DMS153 (cell line): Measurements from ENCODE around the gene TMED4.

Experiments used
- DNase-seq: peaks from one replicate; lab custom pipeline; 2025; lab: John Stamatoyannopoulos, UW

TMED4 gene

DNA sequence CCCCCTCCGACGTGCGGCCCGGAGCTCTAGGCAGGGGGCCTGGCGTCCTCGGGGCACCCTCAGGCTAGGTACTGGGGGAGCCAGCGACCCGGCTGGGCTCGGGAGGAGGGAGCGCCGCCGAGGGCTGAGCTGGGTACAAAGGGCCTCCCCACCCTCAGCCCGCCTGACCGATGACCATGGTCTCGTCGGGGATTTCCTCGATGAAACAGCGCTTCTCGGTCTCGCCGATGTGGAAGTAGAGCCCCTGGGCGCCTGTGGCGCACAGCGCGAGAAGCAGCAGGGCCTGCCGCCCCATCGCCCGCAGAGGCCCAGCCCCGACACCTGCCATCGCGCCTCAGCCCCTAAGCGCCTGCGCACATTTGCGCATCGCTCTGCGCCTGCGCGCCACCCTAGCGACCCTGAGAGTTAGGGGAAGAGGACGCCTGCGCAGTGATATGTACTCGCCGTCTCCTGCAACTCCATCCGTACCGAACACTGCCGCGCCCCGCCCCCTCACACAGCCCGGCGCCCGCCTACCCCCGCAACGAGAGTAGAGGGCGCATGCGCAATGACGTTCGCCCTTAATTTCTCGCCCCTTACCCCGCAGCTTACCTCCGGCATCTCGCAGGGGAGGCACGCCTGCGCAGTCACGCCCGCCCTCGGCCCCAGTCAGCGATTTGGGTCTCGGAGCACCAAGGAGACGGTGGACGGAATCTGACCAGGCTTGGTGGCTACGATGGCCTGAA, at the start of gene TMED4:
Gene TMED4 (minus strand): TSS at position 353 of the 725 bp plus-strand sequence. CDS start 25 bp downstream, at position 328.
- peak; percentile 99 for DNase-seq

DNA sequence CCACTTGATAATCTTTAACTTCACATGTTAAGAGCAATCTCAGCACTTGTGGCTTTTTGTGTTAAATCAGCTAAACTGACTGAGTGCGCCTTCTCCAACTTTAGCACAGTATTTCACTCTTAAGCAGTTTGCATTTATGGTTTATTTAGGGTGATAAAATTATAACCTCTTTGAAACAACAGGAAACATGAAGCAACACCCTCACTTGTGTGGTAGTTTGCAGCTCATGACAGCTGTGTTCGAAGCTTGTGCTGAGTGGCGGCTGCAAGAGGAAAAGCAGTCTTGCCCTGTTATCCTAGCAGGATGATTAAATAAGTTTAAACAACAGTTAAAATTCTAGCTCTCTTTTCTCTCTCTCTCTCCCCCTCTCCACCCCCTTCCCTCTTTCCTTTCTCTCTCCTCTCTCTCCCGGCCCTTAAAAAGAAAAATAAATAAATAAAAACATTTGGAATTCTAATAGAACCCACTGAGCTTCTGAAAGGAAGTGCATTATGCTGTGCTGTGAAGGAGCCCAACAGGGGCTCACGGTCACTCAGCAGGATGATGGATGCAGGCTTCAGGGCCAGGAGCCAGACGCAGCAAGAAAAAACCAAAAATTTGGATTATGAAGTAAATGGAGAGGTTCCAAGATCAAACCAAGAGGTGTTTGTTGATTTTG, 49.6 kb upstream of the TMED4 start:
- no peak for DNase-seq

DNA sequence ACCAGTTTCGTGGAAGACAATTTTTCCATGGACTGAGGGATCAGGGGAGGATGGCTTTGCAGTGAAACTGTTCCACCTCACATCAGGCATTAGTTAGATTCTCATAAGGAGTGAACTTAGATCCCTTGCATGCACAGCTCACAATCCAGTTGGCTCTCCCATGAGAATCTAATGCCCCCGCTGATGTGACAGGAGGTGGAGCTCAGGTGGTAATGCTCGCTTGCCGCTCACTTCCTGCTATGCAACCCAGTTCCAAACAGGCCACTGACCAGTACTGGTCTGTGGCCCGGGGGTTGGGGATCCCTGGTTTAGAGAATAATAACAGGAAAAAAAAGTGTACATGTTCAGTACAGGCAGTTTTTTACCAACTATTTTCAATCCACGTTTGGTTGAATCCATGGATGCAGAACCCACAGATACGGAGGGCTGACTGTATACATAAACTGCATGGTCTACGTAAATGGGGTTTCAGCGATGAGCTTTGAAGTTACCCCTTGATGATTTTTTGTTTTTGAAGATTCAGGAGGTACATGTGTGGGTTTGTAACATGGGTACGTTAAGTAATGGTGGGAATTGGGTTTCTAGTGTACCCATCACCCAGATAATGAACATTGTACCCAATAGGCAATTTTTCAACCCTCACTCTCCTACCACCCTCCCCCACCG, 48.9 kb upstream of the TMED4 start:
- DNase-seq = no peak

DNA sequence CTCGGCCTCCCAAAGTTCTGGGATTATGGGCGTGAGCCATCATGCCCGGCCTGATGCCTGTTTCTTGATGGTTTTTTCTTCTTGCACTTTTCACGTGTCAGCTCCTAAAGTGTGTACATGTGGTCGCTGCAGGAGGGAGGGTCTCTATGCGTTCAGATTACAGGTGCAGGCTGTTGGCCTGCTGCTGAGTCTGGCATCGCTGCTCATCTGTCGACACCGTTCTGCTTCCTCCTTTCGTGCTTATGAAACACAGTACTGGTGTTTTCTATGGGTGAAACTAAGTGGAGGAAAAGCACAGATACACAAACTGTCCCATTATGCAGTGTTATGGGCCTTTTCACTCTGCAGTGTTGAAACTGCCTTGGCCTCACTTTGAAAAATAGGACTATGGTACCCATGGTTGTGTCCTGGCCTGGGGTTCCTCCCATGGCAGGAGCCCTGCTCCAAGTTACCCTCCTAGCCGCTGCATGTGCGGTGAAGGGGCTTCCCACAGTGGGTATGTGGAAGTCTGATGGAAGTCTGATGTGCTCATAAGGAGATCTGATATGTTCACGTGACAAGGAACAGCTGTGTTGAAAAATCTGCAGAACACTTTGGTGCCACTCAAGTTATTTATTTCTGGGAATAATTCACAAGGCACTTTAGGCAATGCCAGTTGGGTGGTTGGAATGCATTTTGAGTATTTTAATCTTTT, 47.9 kb upstream of the TMED4 start:
- DNase-seq = no peak

DNA sequence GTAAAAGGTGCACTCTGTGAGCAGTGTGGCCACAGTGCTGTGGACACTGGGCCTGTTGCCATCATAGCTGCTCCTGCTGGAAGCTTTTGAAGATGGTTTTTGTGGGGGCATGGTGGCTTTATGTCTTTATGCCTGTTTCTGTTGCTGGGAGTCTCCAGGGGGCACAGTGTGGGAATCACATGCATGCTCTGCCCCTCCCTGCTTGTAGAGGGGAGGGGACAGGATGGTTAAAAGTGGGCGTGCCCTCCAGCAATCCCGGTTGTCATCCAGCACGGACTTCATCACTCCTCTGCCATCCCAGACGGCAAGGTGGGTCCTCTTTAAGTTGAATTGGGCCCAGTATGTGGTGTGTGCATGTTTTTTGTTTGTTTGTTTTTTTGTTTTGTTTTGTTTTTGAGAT, 44.6 kb upstream of the TMED4 start:
- DNase-seq = no peak

DNA sequence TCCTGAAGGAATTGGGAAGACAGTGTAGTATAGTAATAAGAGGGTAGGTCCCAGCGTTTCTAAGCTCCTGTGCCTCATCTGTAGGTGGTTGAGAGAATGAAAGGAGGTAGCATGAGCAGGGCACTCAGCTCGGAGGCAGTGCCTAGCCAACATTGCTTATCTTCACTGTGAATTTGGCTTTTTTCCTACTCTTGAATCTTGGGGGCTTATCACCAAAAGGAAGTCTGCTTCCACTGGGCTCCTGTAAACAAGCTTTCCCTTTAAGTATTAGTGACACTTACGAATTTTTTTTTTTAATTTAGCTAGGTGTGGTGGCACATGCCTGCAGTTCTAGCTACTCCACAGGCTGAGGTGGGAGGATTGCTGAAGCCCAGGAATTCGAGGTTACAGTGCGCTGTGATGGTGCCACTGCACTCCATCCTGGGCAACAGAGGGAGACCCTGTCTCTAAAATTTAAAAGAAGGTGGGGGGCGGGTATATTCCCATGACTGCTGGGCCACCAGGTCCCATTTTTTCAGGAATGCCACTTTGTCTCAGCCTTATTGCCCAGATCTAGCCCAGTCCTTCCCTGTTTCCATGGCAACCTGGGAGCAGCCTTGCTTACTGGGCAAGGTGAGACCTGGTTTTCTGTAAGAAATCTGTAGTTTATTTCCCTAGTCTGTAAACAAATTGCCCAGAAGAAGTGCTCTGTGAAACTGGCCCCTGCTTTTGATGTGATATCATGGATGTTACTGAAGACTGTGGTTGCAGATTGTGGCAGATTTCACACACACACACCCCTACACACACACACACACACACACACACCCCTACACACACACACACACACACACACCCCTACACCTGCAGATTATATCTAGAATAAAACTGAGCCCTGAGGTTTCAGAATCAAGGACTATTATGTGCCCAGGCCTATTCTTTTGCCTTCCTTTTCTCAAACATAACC, 43.8 kb upstream of the TMED4 start:
- DNase-seq = no peak

DNA sequence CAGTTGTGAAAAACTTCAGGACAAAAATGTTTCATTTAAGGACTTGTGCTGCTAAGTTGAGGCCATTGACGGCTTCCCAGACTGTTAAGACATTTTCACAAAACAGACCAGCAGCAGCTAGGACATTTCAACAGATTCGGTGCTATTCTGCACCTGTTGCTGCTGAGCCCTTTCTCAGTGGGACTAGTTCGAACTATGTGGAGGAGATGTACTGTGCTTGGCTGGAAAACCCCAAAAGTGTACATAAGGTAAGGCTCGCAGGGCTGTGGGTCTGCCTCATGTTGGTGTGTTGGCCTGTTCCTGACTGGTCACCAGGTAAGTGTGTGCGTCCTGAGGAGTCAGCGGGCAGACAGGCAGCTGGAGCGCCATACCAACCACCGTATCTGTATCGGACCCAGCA, 42.3 kb upstream of the TMED4 start:
- DNase-seq = no peak

DNA sequence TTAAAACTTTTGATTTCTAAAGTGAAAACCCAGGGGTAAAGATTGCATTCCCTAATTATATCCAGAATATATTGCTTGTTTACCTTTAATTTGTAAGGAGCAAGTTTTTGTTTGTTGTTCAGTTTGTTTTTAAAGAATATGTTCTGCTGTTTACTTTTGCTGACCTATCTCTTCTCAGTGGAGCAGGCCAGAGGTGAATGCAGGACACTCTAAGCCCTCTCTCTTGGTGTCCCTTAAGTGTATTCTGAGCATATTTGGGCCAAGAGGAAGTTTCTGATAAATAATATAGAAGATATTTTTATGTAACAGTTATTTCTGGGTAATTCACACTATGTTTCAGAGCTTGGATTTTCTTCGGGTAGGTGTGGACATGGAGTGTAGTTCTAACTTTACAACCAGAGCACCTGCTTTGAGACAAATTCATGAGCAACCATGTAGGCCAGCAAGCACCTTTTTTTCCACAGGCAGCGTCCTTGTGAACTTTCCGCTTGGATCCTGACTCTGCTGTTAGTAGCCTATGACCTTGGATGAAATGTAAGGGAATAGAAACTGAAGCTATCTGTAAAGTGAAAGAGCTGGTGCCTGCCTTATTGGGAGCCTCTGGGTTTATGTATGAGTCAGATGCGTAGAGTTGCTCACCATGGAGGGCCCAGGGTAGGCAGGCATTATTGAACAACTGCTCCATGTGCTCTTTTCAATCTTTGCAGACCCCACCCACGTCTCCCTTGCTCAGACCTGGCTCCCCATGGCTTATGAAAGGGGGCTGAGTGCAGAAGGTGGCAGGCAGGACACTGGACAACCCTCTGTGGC, 40.5 kb upstream of the TMED4 start:
- DNase-seq = no peak

DNA sequence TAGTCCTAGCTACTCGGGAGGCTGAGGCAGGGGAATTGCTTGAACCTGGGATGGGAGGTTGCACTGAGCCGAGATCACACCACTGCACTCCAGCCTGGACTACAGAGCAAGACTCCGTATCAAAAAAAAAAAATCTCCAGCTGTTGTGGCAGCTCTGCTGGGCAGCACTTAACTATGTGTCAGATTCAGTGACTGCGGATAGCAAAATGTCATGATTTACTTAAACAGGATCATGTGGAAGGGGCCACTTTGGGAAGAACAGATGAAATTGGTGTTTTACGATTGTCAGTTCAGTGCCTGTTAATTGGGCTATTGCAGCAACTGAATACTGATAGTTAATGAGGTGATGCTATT, 39.7 kb upstream of the TMED4 start:
- DNase-seq = no peak

DNA sequence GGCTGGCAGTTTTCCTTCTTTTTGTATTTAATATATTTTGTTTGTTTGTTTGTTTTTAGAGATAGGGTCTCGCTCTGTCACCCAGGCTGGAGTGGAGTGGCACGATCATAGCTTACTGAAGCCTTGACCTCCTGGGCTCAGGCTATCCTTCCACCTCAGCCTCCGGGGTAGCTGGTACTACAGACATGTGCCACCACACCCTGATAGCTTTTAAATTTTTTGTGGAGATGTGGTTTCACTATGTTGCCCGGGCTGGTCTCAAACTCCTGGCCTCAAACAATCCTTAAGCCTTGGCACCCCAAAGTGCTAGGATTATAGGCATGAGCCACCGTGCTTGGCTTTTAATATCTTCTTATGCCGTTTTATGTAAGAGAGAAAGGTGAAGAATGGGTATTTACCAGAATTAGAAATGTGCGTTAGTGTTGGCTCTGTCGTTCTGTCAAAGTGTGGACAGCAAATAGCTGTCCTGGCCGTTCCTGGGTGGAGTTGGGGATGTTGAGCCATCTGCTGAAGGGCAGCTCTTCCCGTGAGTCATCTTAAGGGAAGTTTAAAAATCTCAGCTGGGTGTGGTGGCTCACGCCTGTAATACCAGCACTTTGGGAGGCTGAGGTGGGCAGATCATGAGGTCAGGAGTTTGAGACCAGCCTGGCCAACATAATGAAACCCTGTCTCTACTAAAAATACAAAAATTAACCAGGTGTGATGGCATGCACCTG, 39.2 kb upstream of the TMED4 start:
- no peak for DNase-seq

DNA sequence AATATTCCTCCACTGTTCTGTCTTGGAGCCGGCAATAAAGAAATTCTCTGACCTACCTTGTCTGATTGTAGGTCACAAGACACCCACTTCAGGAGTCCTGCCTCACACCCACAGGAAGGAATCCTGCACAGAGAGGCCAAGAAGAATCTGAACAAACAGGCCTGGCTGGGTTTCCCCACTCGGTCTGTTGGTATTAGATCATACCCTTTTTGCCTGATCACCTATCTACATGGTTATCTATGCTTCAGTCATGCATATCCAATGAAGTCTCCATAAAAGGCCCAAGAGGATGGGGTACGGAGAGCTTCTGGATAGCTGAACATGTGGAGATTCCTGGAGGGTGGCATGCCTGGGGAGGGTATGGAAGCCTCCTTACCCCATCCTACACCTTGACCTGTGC, 36.7 kb upstream of the TMED4 start:
- DNase-seq = no peak

DNA sequence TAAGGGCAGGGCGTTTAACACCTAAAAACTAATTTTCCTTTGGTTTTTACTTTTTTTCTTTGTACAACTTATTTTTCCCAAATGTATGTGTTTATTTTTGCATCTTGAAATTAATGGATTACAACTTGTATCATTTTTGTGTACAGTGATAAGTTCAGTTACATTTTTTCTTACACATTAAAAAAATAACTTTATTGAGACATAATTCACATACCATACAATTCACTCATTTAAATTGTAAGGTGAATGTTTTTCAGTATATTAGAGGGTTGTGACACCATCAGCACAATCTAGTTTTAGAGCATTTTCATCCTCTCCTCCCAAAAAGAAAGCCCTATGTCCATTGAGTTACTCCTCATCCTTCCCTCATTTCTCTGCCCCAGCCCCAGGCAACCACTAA, 36.0 kb upstream of the TMED4 start:
- no peak for DNase-seq

DNA sequence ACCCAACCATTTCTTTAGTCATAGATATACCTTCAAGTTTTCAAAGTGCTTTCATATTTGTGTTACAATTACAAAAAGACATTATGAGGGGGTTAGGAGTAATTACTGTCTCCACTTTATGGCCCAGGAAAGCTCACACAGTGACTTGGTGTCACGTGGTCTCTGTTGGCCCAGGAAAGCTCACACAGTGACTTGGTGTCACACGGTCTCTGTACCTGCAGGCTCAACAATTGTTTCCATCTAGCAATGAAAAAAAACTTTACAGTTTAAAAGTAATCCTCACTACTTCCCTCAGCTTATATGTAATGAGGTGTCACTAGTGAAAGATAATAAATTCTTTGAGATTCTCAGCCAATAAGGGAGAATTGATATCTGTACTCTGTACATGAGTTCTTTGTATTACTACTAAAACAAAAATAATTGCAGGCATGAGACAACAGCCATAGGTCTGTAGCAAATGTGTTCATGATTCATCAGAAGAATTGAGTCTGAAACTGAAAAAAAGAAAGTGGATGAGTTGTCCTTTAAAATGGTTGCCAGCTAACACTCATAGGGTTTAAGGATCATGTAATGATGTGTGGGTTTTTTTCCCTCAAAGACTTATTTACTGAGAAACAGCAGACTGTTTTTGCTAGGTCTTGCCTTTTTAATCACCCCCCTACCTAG, 35.3 kb upstream of the TMED4 start:
- no peak for DNase-seq

DNA sequence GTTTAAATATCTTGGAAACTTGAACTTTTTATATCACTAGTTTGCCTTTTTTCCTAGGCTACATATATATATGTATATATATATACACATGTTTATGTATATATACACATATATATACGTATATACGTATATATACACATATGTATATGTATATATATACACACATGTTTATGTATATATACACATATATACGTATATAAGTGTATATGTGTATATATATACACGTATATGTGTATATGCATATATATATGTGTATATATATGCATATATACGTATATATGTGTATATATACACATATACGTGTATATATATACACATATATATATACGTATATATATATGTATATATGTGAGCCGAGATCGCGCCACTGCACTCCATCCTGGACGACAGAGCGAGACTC, 34.5 kb upstream of the TMED4 start:
- DNase-seq = no peak

DNA sequence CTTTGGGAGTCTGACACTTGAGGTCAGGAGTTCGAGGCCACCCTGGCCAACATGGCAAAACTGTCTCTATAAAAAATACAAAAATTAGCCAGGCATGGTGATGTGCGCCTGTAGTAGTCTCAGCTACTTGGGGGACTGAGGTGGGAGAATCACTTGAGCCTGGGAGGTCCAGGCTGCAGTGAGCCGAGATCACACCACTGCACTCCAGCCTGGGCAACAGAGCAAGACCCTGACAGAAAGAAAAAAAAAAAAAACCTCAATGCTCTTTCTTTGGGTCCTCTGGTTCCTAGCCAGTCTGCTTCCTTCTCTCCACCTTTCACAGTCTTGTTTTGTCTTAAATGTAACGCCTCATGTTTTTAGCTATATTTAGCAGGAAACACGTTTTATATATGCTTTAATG, 33.8 kb upstream of the TMED4 start:
- no peak for DNase-seq

DNA sequence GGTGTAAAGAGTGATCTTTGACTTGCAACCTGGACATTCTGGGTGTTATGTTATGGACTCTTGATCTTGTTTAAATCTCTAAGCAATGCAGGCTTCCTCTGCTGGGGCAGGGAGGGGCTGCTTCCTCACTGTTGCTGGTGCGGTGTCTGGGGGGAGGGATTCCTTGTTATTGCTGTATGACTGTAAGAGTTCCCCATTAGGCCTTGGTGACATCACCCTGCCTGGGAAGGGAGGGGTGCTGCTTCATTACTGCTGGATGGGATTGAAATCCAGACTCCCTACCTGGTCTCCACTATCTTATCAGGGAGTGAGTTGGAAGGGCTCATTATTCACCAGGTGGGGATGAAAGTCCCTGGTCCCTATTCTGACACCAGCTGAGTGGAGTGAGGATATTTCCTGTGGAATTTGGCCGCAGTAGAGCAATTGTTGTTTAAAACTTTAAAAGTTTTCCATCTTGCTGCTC, 33.1 kb upstream of the TMED4 start:
- no peak for DNase-seq

DNA sequence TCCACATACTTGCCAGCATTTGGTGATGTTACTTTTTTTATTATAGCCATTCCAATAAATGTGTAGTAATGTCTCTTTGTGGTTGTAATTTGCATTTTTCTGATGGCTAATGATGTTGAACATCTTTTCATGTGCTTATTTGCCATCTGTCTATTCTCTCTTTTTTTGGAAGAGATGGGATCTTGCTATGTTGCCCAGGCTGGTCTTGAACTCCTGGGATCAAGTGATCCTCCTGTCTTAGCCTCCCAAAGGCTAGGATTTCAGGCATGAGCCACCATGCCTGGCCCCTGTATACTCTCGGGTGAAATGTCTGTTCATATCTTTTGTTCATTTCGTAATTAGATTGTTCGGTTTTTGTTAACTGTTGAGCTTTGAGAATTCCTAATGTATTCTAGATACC, 27.8 kb upstream of the TMED4 start:
- no peak for DNase-seq

DNA sequence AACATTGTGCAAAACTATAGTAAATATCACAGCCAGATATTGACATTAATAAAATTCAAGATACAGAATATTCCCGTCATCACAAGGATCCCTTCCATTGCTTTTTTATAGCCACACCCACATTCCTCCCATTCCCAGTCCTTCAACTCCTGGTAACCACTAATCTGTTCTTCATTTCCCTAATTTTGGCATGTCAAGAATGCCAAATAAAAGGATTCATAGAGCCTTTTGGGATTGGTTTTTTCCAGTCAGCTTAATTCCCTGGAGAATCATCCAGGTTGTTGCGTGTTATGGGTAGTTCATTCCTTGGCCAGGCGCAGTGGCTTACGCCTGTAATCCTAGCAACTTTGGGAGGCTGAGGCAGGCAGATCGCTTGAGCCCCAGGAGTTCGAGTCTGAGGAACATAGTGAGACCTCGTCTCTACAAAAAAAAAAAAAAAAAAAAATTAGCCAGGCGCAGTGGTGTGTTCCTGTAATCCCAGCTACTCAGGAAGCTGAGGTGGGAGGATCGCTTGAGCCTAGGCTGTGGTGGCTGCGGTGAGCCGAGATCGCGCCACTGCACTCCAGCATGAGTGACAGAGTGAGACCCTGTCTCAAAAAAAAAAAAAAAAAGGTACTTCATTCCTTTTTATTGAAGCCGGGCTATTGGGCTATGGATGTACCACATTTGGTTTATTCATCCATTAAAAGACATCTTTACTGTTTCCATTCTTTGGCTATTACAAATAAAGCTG, 27.1 kb upstream of the TMED4 start:
- no peak for DNase-seq
